ENCODE results near the gene ASTN2.

ASTN2 gene

GRCh38 chr9:116434314-116434713 lies 980.5 kb downstream of the ASTN2 start:
- Histone ChIP-seq H3K4me2 (ENCODE audit: insufficient read depth, low read length) (no peak overlapping the region), H3K4me1 (ENCODE audit: insufficient read depth, low read length) (no peaks in the 10 kb centered on the region), H3K79me2 (ENCODE audit: insufficient read depth, low read length) (no peaks in the 10 kb centered on the region), H3K4me3 (ENCODE audit: low read depth in 1 of 2, low read length in 2 of 2) (no peak overlapping the region), H3K27me3 (ENCODE audit: insufficient read depth, low read length, poor library complexity) (no peaks in the 10 kb centered on the region), H4K20me1 (ENCODE audit: insufficient read depth, low read length) (no peaks in the 10 kb centered on the region), H3K27ac (ENCODE audit: low read length) (no peak overlapping the region), H3K36me3 (ENCODE audit: insufficient read depth, low read length) (no peaks in the 10 kb centered on the region), H3K9ac (ENCODE audit: low read depth, low read length) (no peak overlapping the region), H3K9me3 (ENCODE audit: insufficient read depth, low read length, severe bottlenecking) (no peaks in the 10 kb centered on the region), H2AFZ (ENCODE audit: low read depth, low read length) (no peak overlapping the region)
- TF ChIP-seq CTCF (IDR thresholded peaks at IDR 0.05; ENCODE audit: borderline replicate concordance, extremely low read depth, low read length, poor library complexity, severe bottlenecking) (no peak), EZH2 (IDR thresholded peaks at IDR 0.05; ENCODE audit: borderline replicate concordance, low read depth, low read length, severe bottlenecking) (no peak)
- ATAC-seq (ENCODE audit: insufficient read depth, low read depth): no peak
- DNase-seq: no peak

GRCh38 chr9:116432051-116432450 lies 982.8 kb downstream of the ASTN2 start:
- Histone ChIP-seq H3K27me3 (ENCODE audit: insufficient read depth, low read length, poor library complexity) (no peaks in the 10 kb centered on the region), H3K36me3 (ENCODE audit: insufficient read depth, low read length) (no peaks in the 10 kb centered on the region)

DNA sequence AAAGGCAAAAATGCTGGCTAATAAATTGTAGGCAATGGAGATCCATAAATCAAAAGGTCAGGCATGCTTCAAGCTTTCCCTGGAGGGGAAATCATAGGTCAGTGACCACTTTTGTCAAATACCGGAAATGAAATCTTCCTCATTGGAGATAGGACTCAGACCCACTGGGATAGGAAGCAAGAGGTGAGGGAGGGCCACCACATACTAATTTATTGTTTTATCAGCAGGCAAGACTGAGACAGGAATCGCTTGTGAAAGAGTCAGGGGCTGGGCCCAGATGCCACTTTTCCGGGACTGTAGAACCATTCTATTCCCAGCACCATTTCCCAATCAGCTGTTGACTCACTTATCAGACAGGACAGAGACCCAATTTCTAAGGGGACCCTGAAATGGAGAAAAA lies 984.0 kb downstream of the ASTN2 start:
- no peak for TF ChIP-seq EZH2 (IDR thresholded peaks at IDR 0.05; ENCODE audit: borderline replicate concordance, low read depth, low read length, severe bottlenecking)
- TF ChIP-seq CTCF (IDR thresholded peaks at IDR 0.05; ENCODE audit: borderline replicate concordance, extremely low read depth, low read length, poor library complexity, severe bottlenecking): no peak
- H3K4me1 ChIP-seq (ENCODE audit: insufficient read depth, low read length): no peaks in the 10 kb centered on the region
- H2AFZ ChIP-seq (ENCODE audit: low read depth, low read length): no peak overlapping the region
- no peaks in the 10 kb centered on the region for H3K9me3 ChIP-seq (ENCODE audit: insufficient read depth, low read length, severe bottlenecking)
- no peak overlapping the region for H3K9ac ChIP-seq (ENCODE audit: low read depth, low read length)
- no peaks in the 10 kb centered on the region for H3K36me3 ChIP-seq (ENCODE audit: insufficient read depth, low read length)
- no peaks in the 10 kb centered on the region for H4K20me1 ChIP-seq (ENCODE audit: insufficient read depth, low read length)
- no peaks in the 10 kb centered on the region for H3K27me3 ChIP-seq (ENCODE audit: insufficient read depth, low read length, poor library complexity)
- no peak for ATAC-seq (ENCODE audit: insufficient read depth, low read depth)
- H3K4me2 ChIP-seq (ENCODE audit: insufficient read depth, low read length): no peak overlapping the region
- DNase-seq: no peak
- H3K4me3 ChIP-seq (ENCODE audit: low read depth in 1 of 2, low read length in 2 of 2): no peak overlapping the region
- H3K79me2 ChIP-seq (ENCODE audit: insufficient read depth, low read length): no peaks in the 10 kb centered on the region
- H3K27ac ChIP-seq (ENCODE audit: low read length): no peak overlapping the region

More at GRCh38 chr9:116432051-116432450, 982.8 kb downstream of the ASTN2 start:
- ATAC-seq (ENCODE audit: insufficient read depth, low read depth) (no peak), DNase-seq (no peak)
- H3K4me1 ChIP-seq (ENCODE audit: insufficient read depth, low read length): no peaks in the 10 kb centered on the region
- no peak overlapping the region for H3K27ac ChIP-seq (ENCODE audit: low read length)
- no peaks in the 10 kb centered on the region for H3K9me3 ChIP-seq (ENCODE audit: insufficient read depth, low read length, severe bottlenecking)
- no peaks in the 10 kb centered on the region for H3K79me2 ChIP-seq (ENCODE audit: insufficient read depth, low read length)
- TF ChIP-seq EZH2 (IDR thresholded peaks at IDR 0.05; ENCODE audit: borderline replicate concordance, low read depth, low read length, severe bottlenecking) (no peak), CTCF (IDR thresholded peaks at IDR 0.05; ENCODE audit: borderline replicate concordance, extremely low read depth, low read length, poor library complexity, severe bottlenecking) (no peak)
- H3K4me3 ChIP-seq (ENCODE audit: low read depth in 1 of 2, low read length in 2 of 2): no peak overlapping the region
- no peak overlapping the region for H3K9ac ChIP-seq (ENCODE audit: low read depth, low read length)
- H3K4me2 ChIP-seq (ENCODE audit: insufficient read depth, low read length): no peak overlapping the region
- no peaks in the 10 kb centered on the region for H4K20me1 ChIP-seq (ENCODE audit: insufficient read depth, low read length)
- no peak overlapping the region for H2AFZ ChIP-seq (ENCODE audit: low read depth, low read length)

DNA sequence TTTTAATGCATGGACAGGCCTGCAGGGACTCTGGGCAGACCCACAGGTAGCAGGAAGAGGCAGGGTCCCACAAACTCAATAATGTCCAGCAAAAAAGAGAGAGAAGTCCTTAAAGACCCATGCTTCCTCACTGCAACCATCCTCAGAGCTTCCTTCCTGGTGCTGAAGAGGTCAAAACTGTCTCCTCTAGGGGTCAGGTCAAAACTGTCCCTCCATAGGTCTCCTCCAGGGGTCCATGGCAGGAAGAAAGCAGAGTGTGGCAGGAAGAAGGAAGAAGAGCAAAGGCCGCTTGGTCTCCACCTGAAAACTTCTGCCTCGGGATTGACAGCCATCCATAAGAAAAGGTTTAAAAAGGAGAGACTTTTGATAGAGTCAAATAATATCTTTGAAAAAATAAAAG lies 989.6 kb downstream of the ASTN2 start:
- no peaks in the 10 kb centered on the region for H3K27me3 ChIP-seq (ENCODE audit: insufficient read depth, low read length, poor library complexity)
- no peak for DNase-seq
- no peaks in the 10 kb centered on the region for H3K4me1 ChIP-seq (ENCODE audit: insufficient read depth, low read length)
- no peak overlapping the region for H3K4me3 ChIP-seq (ENCODE audit: low read depth in 1 of 2, low read length in 2 of 2)
- no peak overlapping the region for H3K9ac ChIP-seq (ENCODE audit: low read depth, low read length)
- no peak overlapping the region for H3K27ac ChIP-seq (ENCODE audit: low read length)
- no peak for ATAC-seq (ENCODE audit: insufficient read depth, low read depth)
- TF ChIP-seq CTCF (IDR thresholded peaks at IDR 0.05; ENCODE audit: borderline replicate concordance, extremely low read depth, low read length, poor library complexity, severe bottlenecking) (no peak), EZH2 (IDR thresholded peaks at IDR 0.05; ENCODE audit: borderline replicate concordance, low read depth, low read length, severe bottlenecking) (no peak)
- no peaks in the 10 kb centered on the region for H3K79me2 ChIP-seq (ENCODE audit: insufficient read depth, low read length)
- no peaks in the 10 kb centered on the region for H3K9me3 ChIP-seq (ENCODE audit: insufficient read depth, low read length, severe bottlenecking)
- no peaks in the 10 kb centered on the region for H4K20me1 ChIP-seq (ENCODE audit: insufficient read depth, low read length)
- no peak overlapping the region for H3K4me2 ChIP-seq (ENCODE audit: insufficient read depth, low read length)
- no peak overlapping the region for H2AFZ ChIP-seq (ENCODE audit: low read depth, low read length)
- no peaks in the 10 kb centered on the region for H3K36me3 ChIP-seq (ENCODE audit: insufficient read depth, low read length)

All from DND-41 (cell line).